ENCODE measurements around the gene SCN9A. TPM values are rescaled to one million over a fixed set of nuclear protein-coding genes. Genes with fewer than 3 reads are reported as not detected.

SCN9A gene
- total and polyA plus RNA-seq, 2 of the 4 experiments (the other 2 are of a cell fraction), result 40.1 to 135 TPM

DNA sequence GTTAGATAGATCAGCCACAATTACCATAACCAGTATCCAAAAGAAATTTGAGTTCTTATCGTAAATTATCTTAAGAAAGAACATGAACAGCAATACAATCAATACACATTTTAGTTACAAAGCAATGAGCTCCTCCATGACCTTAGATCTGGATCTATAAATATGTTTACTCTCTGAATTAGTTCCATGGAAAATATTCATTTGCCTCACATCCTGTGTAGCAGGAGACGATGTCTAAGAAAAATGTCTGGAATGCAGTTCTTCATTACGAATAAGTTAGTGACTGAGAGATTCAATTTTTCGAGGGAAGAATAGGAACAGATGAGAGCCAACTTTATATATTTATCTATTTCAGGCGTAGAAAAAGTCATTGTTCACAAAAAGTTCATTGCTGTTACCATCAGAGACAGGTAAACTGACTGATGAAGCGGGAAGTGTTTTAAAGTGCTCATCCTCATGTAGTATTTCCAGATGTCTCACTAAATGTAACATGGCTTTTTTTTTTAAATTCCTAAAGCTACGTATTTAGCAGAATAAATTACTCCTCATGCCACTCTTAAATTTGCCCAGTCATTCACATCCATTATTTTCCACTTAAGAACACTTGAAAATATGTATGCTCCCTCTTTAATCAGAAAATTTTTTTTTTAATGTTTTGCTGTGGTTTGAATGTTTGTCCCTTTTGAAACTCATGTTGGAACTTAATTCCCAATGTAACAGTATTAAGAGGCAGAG is 141.5 kb downstream of the SCN9A start:
- dilution Hi-C loops (cut with HindIII; ENCODE audit: low sequenced_read_pairs, unreplicated experiment) (no loop called here), intact Hi-C loops (cut with micrococcal nuclease) (no loop called here), in situ Hi-C loops (cut with MboI; ENCODE audit: low sequenced_read_pairs) (no loop called here)
- POLR2A ChIA-PET (ENCODE audit: unreplicated experiment), result no interaction called here
- CTCF ChIA-PET, result no interaction called here
- no CpG with 5 or more reads among the region's 7 CpGs for WGBS, 2 experiments (ENCODE audit: extremely low coverage in 2 of 2, insufficient read length in 1 of 2)
- peak overlapping the region; percentile 83 to 87 for H4K8ac ChIP-seq (ENCODE audit: low read depth in 2 of 2, low read length in 2 of 2)
- H3K14ac ChIP-seq (replicated peaks; ENCODE audit: low read depth, low read length), result peak overlapping the region; percentile 97
- H3K36me3 ChIP-seq (ENCODE audit: control insufficient read depth, insufficient read depth, low read length), result no peaks in the 10 kb centered on the region
- no peak overlapping the region for H2AFZ ChIP-seq (replicated peaks; ENCODE audit: low read length, poor library complexity)
- H4K20me1 ChIP-seq (ENCODE audit: insufficient read depth, low read length), result no peaks in the 10 kb centered on the region
- H2BK15ac ChIP-seq (ENCODE audit: low read depth, low read length), result peak overlapping the region; percentile 61; the same call in 1 of the 3 replicates
- peak overlapping the region; percentile 65; the same call in 1 of the 2 replicates for H3K4me2 ChIP-seq (ENCODE audit: low read depth, low read length)
- BruUV-seq (replicated peaks), result no TSS peak
- H3K4me1 ChIP-seq (ENCODE audit: control insufficient read depth, insufficient read depth, low read length), result peaks cover 7% of the 10 kb centered on the region; the same call in 1 of the 2 replicates
- peak; percentile 80 for DNase-seq
- H3K4ac ChIP-seq (ENCODE audit: low read depth, low read length), result peak overlapping the region; percentile 86; the same call in 1 of the 2 replicates
- peak overlapping the region; percentile 45; the same call in 1 of the 2 replicates for H3K56ac ChIP-seq (ENCODE audit: extremely low read depth, insufficient read depth, low read length)
- peaks cover 0 to 15% of the 10 kb centered on the region in 2 experiments; a peak in 1 of 4 replicates for H3K79me1 ChIP-seq (ENCODE audit: low read depth in 1 of 2, low read length in 2 of 2)
- H4K5ac ChIP-seq (ENCODE audit: low read depth, low read length), result peak overlapping the region; percentile 90; the same call in 1 of the 2 replicates
- H2BK120ac ChIP-seq (ENCODE audit: low read depth, low read length), result peak overlapping the region; percentile 94
- no peak overlapping the region for H3K4me3 ChIP-seq (ENCODE audit: insufficient read depth, low read depth, low read length)
- peak overlapping the region; percentile 80 for H4K91ac ChIP-seq (ENCODE audit: insufficient read depth, low read depth, low read length)
- peak overlapping the region; percentile 37; the same call in 1 of the 2 replicates for H3K27ac ChIP-seq (ENCODE audit: insufficient read depth, low read length)
- H2AK5ac ChIP-seq (ENCODE audit: low read depth, low read length), result no peak overlapping the region
- H2BK20ac ChIP-seq (ENCODE audit: low read depth, low read length), result peak overlapping the region; percentile 97
- H3K18ac ChIP-seq (ENCODE audit: low read depth, low read length), result peak overlapping the region; percentile 99
- peak overlapping the region; percentile 95 for H2BK5ac ChIP-seq (ENCODE audit: low read depth, low read length, poor library complexity, severe bottlenecking)
- peak; percentile 64 for ATAC-seq (ENCODE audit: low read depth)
- no peaks in the 10 kb centered on the region for H3K27me3 ChIP-seq (ENCODE audit: control insufficient read depth, insufficient read depth, low read length)
- no peak overlapping the region for H2AK9ac ChIP-seq (replicated peaks; ENCODE audit: low read depth, low read length, poor library complexity)
- TF ChIP-seq POLR2A (IDR thresholded peaks at IDR 0.05; ENCODE audit: low read depth, low read length), result no peak
- peak; percentile 74 for TF ChIP-seq NFE2L2 (IDR thresholded peaks at IDR 0.05; ENCODE audit: low read depth, low read length)
- H3K23ac ChIP-seq (ENCODE audit: low read depth, low read length), result peak overlapping the region; percentile 79; the same call in 1 of the 2 replicates
- no peaks in the 10 kb centered on the region for H3K9me3 ChIP-seq (ENCODE audit: control insufficient read depth, insufficient read depth, low read length)
- H3K9ac ChIP-seq (ENCODE audit: low read depth, low read length), result no peak overlapping the region
- H3K9me1 ChIP-seq (ENCODE audit: insufficient read depth, low read length), result peaks cover 10% of the 10 kb centered on the region
